GM12874 (cell line): Measurements from ENCODE around the gene CRBN.
A peak's percentile ranks its signal among the peaks of the same experiment; 100 is the strongest.

ENCODE experiments used
- TF ChIP-seq, protein P1 (sequence below): IDR thresholded peaks from 2 replicates; pipeline ENCODE4 v1.5.1; 2011; ENCODE audit warnings: low read depth, mild to moderate bottlenecking, control low read depth, low read length, moderate library complexity; ENCODE audit not compliant: insufficient read depth

The CRBN gene

DNA sequence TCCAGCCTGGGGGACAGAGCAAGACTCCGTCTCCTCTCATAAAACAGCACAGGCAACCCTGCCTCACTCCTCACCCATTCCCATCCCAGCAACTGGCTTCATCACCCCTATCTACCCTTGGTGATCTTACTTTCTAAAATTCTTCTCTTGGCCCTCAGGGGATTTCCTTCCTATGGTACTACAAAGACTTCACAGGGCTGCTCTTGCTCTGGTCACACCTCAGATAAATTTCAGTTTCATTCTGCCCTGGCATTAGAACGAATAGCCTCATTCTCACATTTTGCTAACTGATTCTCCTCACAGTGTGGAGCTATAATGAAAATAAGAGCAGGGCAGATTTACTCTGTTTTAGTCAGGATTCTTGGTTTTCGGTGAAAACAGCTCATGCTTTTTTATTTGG is 22.1 kb upstream of the CRBN start:
- TF ChIP-seq, protein P1, sequence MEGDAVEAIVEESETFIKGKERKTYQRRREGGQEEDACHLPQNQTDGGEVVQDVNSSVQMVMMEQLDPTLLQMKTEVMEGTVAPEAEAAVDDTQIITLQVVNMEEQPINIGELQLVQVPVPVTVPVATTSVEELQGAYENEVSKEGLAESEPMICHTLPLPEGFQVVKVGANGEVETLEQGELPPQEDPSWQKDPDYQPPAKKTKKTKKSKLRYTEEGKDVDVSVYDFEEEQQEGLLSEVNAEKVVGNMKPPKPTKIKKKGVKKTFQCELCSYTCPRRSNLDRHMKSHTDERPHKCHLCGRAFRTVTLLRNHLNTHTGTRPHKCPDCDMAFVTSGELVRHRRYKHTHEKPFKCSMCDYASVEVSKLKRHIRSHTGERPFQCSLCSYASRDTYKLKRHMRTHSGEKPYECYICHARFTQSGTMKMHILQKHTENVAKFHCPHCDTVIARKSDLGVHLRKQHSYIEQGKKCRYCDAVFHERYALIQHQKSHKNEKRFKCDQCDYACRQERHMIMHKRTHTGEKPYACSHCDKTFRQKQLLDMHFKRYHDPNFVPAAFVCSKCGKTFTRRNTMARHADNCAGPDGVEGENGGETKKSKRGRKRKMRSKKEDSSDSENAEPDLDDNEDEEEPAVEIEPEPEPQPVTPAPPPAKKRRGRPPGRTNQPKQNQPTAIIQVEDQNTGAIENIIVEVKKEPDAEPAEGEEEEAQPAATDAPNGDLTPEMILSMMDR: no peak

DNA sequence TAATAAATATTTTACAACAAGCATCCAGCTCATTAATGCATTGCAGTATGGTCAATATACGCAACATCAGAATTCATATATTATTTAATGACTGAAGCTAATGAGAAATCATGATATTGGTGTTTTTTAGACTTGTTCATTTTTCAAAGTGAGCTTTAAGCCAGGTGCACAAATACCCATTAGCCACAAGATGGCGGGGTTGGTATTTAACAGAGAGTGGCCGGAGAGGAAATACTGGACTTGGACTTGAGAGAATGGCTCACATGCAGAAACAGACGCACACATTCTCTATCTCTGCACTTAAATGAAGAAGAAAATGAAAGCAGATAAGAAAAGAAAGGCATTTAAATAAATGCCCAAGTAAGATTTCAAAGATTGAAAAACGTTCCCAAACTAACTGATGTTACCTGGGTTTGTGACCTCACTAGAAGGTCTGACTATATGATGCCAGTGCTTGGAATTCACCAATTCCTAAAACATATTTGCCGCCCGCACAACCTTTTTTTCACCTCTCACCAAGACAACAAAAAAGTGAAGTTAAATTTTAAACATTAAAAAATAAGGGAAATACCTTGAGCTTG is 21.2 kb upstream of the CRBN start:
- TF ChIP-seq, protein P1: peak; percentile 64

DNA sequence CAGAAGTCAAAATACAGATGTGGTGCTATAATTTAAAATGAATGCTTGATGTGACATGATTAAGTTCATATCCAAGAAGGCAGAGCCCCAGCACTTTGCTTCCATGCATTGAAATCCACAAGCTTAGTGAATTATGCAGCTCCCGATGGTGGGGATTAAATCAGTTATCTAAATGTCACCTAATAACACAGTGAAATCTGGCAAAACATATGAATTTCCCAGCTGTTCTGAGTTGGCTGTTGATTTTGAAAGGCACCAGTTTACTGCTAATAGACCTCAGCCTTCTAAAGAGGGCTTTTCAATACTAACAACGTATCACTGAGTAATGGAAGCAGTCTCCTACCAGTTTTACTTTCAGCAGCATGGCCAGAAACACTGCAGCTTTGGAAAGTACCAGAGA is 19.8 kb upstream of the CRBN start:
- TF ChIP-seq, protein P1: no peak

DNA sequence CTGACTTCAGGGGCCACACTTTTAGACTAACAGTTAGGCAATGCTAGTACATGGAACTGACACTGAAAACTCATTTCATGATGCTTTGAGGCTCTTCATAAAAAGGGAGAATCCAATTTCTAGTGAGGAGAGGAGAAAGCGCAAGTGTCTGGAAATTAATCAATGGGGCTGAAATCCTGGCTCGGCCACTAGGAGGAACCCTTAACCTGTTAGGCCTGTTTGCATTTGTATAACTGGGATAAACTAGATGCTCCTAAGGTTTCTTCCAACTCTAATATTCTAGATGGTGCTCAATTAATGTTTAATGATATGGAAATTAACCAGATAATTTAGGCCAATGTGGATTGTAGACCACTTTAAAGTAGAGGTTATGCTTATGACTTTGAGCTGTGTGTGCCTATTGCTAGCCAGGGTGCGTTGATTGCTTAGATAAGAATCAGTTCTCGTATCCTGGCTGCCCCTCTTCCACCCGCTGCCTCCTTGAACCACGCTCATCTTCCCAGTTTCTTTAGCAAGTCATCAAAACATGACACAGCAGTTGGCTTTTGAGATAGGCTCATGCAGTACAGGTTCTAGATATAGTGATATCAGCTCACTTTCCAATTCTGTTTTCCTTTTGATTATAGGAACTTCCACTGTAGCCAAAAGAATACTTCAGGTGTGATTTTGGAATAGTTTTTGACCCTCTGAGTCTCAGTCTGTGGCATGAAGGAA is 16.8 kb upstream of the CRBN start:
- TF ChIP-seq, protein P1: peak; percentile 49

DNA sequence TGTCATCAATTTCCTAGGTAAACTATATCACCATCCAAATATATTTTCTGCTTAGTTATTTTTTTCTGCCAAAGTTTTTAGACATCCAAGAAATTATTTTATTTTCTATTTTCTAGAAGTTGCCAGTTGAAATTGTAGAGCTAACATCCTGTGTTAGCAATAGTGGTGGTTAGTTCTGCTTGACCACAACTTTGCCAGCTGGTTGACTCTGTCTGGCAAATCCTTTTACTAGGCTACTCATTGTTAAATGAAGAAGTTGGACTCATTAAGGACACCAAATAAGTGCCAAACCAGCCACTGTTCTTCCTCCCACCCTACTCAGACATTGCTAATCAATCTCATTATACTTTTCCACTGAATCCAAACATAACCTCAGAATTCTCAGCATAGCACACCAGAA is 15.4 kb upstream of the CRBN start:
- TF ChIP-seq, protein P1: no peak

DNA sequence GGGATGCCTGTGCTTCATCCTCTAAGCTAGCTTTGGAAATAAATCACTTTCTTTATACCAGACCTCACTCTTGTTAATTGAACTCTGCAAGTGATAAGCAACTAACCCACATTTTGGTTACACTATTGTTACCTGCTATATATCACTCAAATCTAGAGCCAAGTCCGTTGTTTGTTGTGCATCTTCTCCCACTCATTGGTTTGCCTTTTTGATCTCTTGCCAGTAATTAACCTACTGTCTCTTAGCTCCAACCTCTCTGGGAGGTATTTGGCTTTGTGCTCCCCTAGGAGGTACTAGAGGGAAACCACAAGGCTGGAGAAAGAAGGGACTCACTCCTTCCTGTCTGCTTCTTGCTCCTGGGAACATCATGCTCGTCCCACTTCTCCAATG is 12.8 kb upstream of the CRBN start:
- TF ChIP-seq, protein P1: no peak

DNA sequence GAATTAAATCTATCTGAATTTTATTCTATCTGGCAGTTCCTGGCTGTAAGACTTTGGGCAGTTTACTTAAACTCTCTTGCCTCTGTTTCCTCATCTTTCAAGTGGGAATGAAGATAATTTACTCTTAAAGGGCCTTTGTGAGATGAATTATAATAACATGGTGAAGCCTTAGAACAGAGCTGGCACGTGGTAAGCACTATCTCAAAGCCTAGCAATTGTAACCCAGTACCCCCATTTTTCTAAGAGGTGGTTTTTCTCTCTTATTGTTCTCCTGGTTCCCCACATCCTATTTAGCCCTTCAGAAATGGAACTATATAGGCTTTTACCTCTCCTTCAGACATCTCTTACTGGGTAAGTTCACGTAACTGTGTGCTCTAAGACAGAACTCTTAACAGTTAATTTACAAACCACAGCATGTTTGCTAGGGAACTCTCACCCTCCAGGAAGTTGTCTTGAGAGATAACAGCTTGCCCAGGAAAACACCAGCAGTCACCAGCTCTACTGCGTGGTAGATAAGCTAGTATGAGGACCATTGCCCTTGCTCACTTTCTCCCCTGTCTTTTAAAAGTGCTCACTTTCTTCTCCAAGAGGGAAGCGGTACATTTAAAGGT is 12.3 kb upstream of the CRBN start:
- TF ChIP-seq, protein P1: no peak
